ENCODE measurements around the gene IKZF2.
A peak's percentile ranks its signal among the peaks of the same experiment; 100 is the strongest.

The IKZF2 gene

GRCh38 chr2:213152888-213153287 lies 1.5 kb upstream of the IKZF2 start:
- peak overlapping the region; percentile 91; the same call in 1 of the 2 replicates for H3K27ac ChIP-seq
- TF ChIP-seq ZFX (IDR thresholded peaks at IDR 0.05; ENCODE audit: borderline replicate concordance) = no peak
- TF ChIP-seq CTCF (IDR thresholded peaks at IDR 0.05) = no peak

DNA sequence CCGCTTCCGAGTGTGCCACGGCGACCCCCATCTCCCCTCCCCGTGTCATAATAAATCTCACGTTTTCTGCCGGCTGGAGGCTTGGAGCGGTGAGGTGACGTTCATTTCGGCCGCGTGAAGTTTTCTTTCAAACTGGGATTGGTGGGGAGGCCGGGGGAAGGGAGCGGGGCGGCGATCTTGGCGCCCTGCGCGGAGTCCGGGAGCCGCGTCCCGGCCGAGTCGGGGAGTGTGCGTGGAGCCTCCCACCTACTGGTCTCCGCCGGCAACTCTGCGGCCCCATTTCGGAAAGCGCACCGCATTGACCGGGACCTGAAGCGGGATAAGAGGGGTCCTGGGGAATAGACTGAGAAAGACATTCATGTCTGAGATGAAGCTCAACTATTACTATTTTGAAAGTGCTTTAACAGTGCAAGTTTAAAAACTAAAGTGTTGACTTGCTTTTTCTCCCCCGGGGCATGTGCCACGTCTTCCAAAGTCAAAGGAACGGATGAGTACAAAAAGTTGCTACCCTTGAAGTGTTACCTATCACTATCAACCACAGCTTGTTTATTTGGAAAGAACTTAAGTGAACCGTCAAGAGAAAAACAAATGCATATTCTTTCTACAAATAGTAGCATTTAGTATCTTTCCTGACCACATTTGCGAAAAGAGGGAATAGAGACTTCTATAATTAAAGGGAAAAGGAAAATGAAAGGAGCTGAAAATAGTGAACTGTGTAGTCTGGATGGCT lies 818 bp upstream of the IKZF2 start:
- TF ChIP-seq ZFX (IDR thresholded peaks at IDR 0.05; ENCODE audit: borderline replicate concordance) = no peak
- peak; percentile 51 for TF ChIP-seq CTCF (IDR thresholded peaks at IDR 0.05)
- H3K27ac ChIP-seq = peak overlapping the region; percentile 91

GRCh38 chr2:213150315-213151097 lies 906 bp downstream of the IKZF2 start:
- H3K27ac ChIP-seq = peak overlapping the region; percentile 91
- TF ChIP-seq CTCF (IDR thresholded peaks at IDR 0.05) = no peak
- no peak for TF ChIP-seq ZFX (IDR thresholded peaks at IDR 0.05; ENCODE audit: borderline replicate concordance)

DNA sequence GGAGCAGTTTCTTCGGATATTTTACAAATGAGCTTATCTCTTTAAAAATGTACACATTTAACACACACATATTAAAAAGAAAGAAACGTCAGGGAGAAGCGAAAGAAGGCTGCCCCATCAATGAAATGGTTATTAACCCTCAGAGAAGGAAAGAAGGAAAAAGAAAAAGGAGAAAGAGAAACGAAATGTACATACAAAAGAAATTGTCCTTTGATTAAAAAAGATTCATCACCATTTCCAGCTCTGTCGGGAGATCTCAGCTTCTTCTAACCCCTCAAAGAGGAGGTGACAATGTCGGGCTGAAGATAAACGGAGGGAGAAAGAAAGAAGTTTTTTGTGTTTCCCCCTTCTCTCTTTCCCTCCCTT lies 1.5 kb downstream of the IKZF2 start:
- peak overlapping the region; percentile 91 for H3K27ac ChIP-seq
- no peak for TF ChIP-seq CTCF (IDR thresholded peaks at IDR 0.05)
- TF ChIP-seq ZFX (IDR thresholded peaks at IDR 0.05; ENCODE audit: borderline replicate concordance) = no peak

DNA sequence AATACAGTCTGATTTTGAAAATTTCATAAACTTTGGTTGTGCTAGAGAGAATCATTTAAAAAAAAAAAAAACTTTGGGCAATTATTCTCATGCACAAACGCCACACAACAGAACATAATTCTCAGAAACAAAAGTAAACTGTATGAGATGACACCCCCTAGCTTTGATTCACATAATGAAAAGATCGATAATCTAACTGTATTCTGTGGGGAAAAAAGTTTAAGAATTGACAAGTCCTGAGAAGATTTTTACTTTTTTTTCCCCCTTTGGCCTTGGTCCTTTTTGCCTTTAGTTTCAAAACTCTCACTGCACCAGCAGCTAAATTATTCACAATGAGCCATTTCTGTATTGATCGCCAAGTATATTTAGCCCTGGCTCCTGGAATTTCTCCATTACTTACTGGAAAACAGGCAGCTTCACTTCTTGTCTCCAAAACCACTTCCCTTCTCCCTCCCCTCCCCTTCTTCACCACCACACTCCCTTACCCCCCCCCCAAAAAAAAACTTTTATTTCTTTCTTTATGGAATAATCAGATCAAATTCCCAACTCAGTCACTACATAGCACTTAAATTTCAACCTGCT lies 2.0 kb downstream of the IKZF2 start:
- H3K27ac ChIP-seq = peak overlapping the region; percentile 91
- no peak for TF ChIP-seq CTCF (IDR thresholded peaks at IDR 0.05)
- TF ChIP-seq ZFX (IDR thresholded peaks at IDR 0.05; ENCODE audit: borderline replicate concordance) = no peak

DNA sequence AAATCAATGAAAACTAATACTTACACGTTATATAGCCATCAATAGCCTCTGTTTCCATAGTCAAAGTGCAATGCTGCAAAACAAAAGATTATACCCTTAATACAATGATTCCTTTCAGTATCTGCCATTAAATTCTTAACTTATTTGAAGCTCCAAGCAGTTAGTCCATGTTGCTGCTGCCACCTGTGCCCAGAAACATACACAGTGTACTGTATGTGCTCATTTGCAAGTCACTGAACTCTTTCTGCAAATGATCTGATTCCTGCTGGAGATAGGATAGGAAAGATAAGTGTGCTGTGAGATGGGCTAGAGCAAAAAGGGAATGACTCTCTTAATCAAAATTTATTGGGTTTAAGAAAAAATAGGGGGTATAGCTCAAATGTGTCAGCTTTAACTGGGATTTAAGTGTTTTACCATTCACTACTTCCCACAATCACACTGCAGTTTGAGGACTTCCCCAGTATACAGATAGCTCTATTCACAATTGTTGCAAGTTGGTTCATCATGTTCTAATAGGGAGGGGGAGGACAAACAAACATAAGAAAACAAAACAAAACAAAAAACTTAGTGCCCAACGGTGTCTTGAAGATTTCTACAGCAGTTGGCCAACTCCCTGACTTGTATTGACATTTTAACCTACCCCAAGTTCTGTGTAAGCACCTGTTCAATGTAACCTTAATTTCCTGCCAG lies 2.7 kb downstream of the IKZF2 start:
- no peak overlapping the region for H3K27ac ChIP-seq
- TF ChIP-seq ZFX (IDR thresholded peaks at IDR 0.05; ENCODE audit: borderline replicate concordance) (no peak), CTCF (IDR thresholded peaks at IDR 0.05) (no peak)
